OCI-LY7 (cell line): ENCODE data around the gene TMEM213. TPM values are rescaled to one million over a fixed set of nuclear protein-coding genes. Genes with fewer than 3 reads are reported as not detected.

Source experiments
- BruUV-seq: library from RNA; stranded (reverse); fragments of 400-500 nt; replicated peaks from 2 replicates; lab custom pipeline; 2021; lab: Mats Ljungman, UMichigan
- CTCF ChIA-PET: fragments of 300-600 bp; sonication (Branson Sonifier 250); formaldehyde crosslinking; loops from one replicate; lab custom pipeline; 2022; ENCODE audit warnings: antibody characterized with exemption; ENCODE audit not compliant: unreplicated experiment; lab: Charles Lee
- POLR2A ChIA-PET: fragments of 300-600 bp; sonication (Branson Sonifier 250); formaldehyde crosslinking; loops from one replicate; lab custom pipeline; 2022; ENCODE audit warnings: antibody characterized with exemption; lab: Charles Lee
- DNase-seq: peaks from one replicate; pipeline ENCODE4 v3.0.0-alpha.2; 2015; ENCODE audit warnings: low spot score
- H2AFZ ChIP-seq: fragments of 200-600 bp; sonication (generic), shearing (Covaris generic); 2 replicates; pipeline ENCODE4 v1.6.1; 2014; ENCODE audit warnings: mild to moderate bottlenecking, antibody characterized with exemption, low read length, moderate library complexity
- H3K27ac ChIP-seq: fragments of 200-600 bp; sonication (generic); 2 replicates; pipeline ENCODE4 v1.5.1; 2014; ENCODE audit warnings: mixed run types, low read depth, mild to moderate bottlenecking, moderate library complexity, low read length, inconsistent platforms; ENCODE audit not compliant: poor library complexity, severe bottlenecking
- H3K36me3 ChIP-seq: fragments of 200-600 bp; sonication (generic); 2 replicates; pipeline ENCODE4 v1.6.1; 2014; ENCODE audit warnings: mild to moderate bottlenecking, antibody characterized with exemption, low read length, moderate library complexity, mixed read lengths; ENCODE audit not compliant: insufficient read depth
- H3K4me1 ChIP-seq: fragments of 200-600 bp; sonication (generic); 2 replicates; pipeline ENCODE4 v1.5.1; 2014; ENCODE audit warnings: mild to moderate bottlenecking, low read length; ENCODE audit not compliant: insufficient read depth, poor library complexity, severe bottlenecking
- H3K4me2 ChIP-seq: fragments of 200-600 bp; sonication (generic); 2 replicates; pipeline ENCODE4 v1.6.1; 2014; ENCODE audit warnings: mild to moderate bottlenecking, low read length
- H3K4me3 ChIP-seq: fragments of 200-600 bp; sonication (generic); 2 replicates; pipeline ENCODE4 v1.5.1; 2014; ENCODE audit warnings: mild to moderate bottlenecking, low read depth, low read length; ENCODE audit not compliant: poor library complexity, severe bottlenecking
- H3K79me2 ChIP-seq: fragments of 200-600 bp; sonication (generic); 2 replicates; pipeline ENCODE4 v1.6.1; 2016; ENCODE audit warnings: low read depth, mild to moderate bottlenecking, low read length, moderate library complexity, mixed read lengths; ENCODE audit not compliant: insufficient read depth
- H3K9me2 ChIP-seq: fragments of 200-600 bp; sonication (generic); 2 replicates; pipeline ENCODE4 v1.6.1; 2016; ENCODE audit warnings: mild to moderate bottlenecking, low read length, mixed read lengths; ENCODE audit not compliant: insufficient read depth
- H3K9me3 ChIP-seq: fragments of 200-600 bp; sonication (generic); 2 replicates; pipeline ENCODE4 v1.6.1; 2014; ENCODE audit warnings: mild to moderate bottlenecking, mixed run types, low read length, mixed read lengths
- H4K20me1 ChIP-seq: fragments of 200-600 bp; sonication (generic); 2 replicates; pipeline ENCODE4 v1.6.1; 2014; ENCODE audit warnings: mild to moderate bottlenecking, antibody characterized with exemption, low read length, moderate library complexity, mixed read lengths; ENCODE audit not compliant: insufficient read depth
- CTCF ChIP-seq: fragments of 200-600 bp; sonication (generic); conservative IDR thresholded peaks from 2 replicates; pipeline ENCODE4 v1.5.1; 2014; ENCODE audit warnings: mild to moderate bottlenecking, antibody characterized with exemption, low read length, moderate library complexity, mixed read lengths
- EZH2phosphoT487 ChIP-seq: fragments of 200-600 bp; sonication (generic); IDR thresholded peaks from 2 replicates; pipeline ENCODE4 v1.6.1; 2018; ENCODE audit warnings: low read depth, borderline replicate concordance, mild to moderate bottlenecking, mixed run types, antibody characterized with exemption, low read length, moderate library complexity, mixed read lengths
- intact Hi-C: fragments of 100-400 bp; cut with micrococcal nuclease; formaldehyde crosslinking; loops from one replicate; pipeline ENCODE4 v1.10.0; 2022; ENCODE audit not compliant: unreplicated experiment
- total RNA-seq, 2 experiments: library from RNA; depleted of rRNA in 1 of 2; stranded (reverse); fragments of >200 nt in 1 of 2; shearing (Covaris generic) in 1 of 2; gene quantifications; 2 replicates each; pipeline ENCODE4 v1.2.3, GENCODE V29; 2014 to 2022

TMEM213 gene
- total RNA-seq, 2 experiments from 2014 or later = not detected

- Histone ChIP-seq H3K36me3 (no peaks in the 10 kb centered on the region), H3K79me2 (no peaks in the 10 kb centered on the region), H3K4me1 (peaks cover 8% of the 10 kb centered on the region), H3K4me2 (no peak overlapping the region), H4K20me1 (no peaks in the 10 kb centered on the region), H3K27ac (no peak overlapping the region), H3K9me3 (no peaks in the 10 kb centered on the region), H3K4me3 (no peak overlapping the region), H3K9me2 (no peaks in the 10 kb centered on the region), H2AFZ (0 out of 2 replicates have a peak overlapping the region, but pooled peaks have one; percentile 54)
- BruUV-seq = no TSS peak
- intact Hi-C loops = no loop called here
- POLR2A ChIA-PET = no interaction called here
- CTCF ChIA-PET = no interaction called here
- no peak for DNase-seq
- TF ChIP-seq EZH2phosphoT487 = no peak
- no peak for TF ChIP-seq CTCF
Observed at GRCh38 chr7:138753150-138753518, 44.7 kb upstream of the TMEM213 start.

- CTCF ChIA-PET = no interaction called here
Observed at GRCh38 chr7:138753610-138754009, 44.2 kb upstream of the TMEM213 start.

More at GRCh38 chr7:138753610-138754009, 44.2 kb upstream of the TMEM213 start:
- Histone ChIP-seq H3K27ac (no peak overlapping the region), H2AFZ (no peak overlapping the region), H3K79me2 (no peaks in the 10 kb centered on the region), H3K4me1 (peaks cover 8% of the 10 kb centered on the region), H3K9me3 (no peaks in the 10 kb centered on the region), H4K20me1 (no peaks in the 10 kb centered on the region), H3K4me2 (no peak overlapping the region), H3K4me3 (no peak overlapping the region), H3K36me3 (no peaks in the 10 kb centered on the region), H3K9me2 (no peaks in the 10 kb centered on the region)
- TF ChIP-seq EZH2phosphoT487 = no peak
- no peak for TF ChIP-seq CTCF
- POLR2A ChIA-PET = interaction anchor here (0.7 kb wide), 1 partner anchor 134 kb away, joined by 4 read pairs; no protein-coding TSS in a partner anchor
- no TSS peak for BruUV-seq
- DNase-seq = no peak
- intact Hi-C loops = no loop called here
